ENCODE data around the gene CDH23.

GRCh38 chr10:71694039-71694501, 297.4 kb downstream of the CDH23 start:
- TF ChIP-seq CTCF (IDR thresholded peaks at IDR 0.05): no peak
- TF ChIP-seq POLR2A (IDR thresholded peaks at IDR 0.05): no peak
